GM19238 (cell line): Measurements from ENCODE around the gene SCARB1.
"Not testable (repeated sequence)": the region's sequence is repeated elsewhere in the genome, so short reads cannot be mapped to it uniquely, and the experiment has no call there.

Experiments
- DNase-seq: peaks from one replicate; pipeline ENCODE4 v3.0.0; 2011; ENCODE audit warnings: low spot score; ENCODE audit not compliant: insufficient read length

Gene SCARB1

GRCh38 chr12:124883263-124884130, 19.8 kb upstream of the SCARB1 start:
- DNase-seq = no peak

GRCh38 chr12:124881123-124881522, 17.5 kb upstream of the SCARB1 start:
- no peak for DNase-seq

GRCh38 chr12:124880335-124880734, 16.7 kb upstream of the SCARB1 start:
- not testable (repeated sequence) for DNase-seq

- DNase-seq = no peak
Measured at GRCh38 chr12:124878795-124879516, 15.3 kb upstream of the SCARB1 start.

- no peak for DNase-seq
Measured at GRCh38 chr12:124877423-124877822, 13.8 kb upstream of the SCARB1 start.

GRCh38 chr12:124876171-124876570, 12.5 kb upstream of the SCARB1 start:
- no peak for DNase-seq

- DNase-seq = no peak
Measured at GRCh38 chr12:124875803-124876132, 12.1 kb upstream of the SCARB1 start.

- DNase-seq = no peak
Measured at GRCh38 chr12:124874988-124875802, 11.5 kb upstream of the SCARB1 start.

GRCh38 chr12:124874188-124874587, 10.5 kb upstream of the SCARB1 start:
- DNase-seq = no peak

GRCh38 chr12:124872068-124872719, 8.5 kb upstream of the SCARB1 start:
- no peak for DNase-seq

GRCh38 chr12:124871297-124871696, 7.6 kb upstream of the SCARB1 start:
- no peak for DNase-seq

GRCh38 chr12:124870515-124870914, 6.9 kb upstream of the SCARB1 start:
- DNase-seq = no peak

- DNase-seq = no peak
Measured at GRCh38 chr12:124869059-124869665, 5.5 kb upstream of the SCARB1 start.

GRCh38 chr12:124868252-124869058, 4.8 kb upstream of the SCARB1 start:
- DNase-seq = no peak

GRCh38 chr12:124867401-124867930, 3.8 kb upstream of the SCARB1 start:
- DNase-seq = no peak

- no peak for DNase-seq
Measured at GRCh38 chr12:124866883-124867400, 3.3 kb upstream of the SCARB1 start.

- DNase-seq = no peak
Measured at GRCh38 chr12:124866195-124866882, 2.7 kb upstream of the SCARB1 start.

- no peak for DNase-seq
Measured at GRCh38 chr12:124865728-124866127, 2.1 kb upstream of the SCARB1 start.

- no peak for DNase-seq
Measured at GRCh38 chr12:124864326-124864752, 675 bp upstream of the SCARB1 start.
